ENCODE measurements around the gene KLHL22.

Gene KLHL22

DNA sequence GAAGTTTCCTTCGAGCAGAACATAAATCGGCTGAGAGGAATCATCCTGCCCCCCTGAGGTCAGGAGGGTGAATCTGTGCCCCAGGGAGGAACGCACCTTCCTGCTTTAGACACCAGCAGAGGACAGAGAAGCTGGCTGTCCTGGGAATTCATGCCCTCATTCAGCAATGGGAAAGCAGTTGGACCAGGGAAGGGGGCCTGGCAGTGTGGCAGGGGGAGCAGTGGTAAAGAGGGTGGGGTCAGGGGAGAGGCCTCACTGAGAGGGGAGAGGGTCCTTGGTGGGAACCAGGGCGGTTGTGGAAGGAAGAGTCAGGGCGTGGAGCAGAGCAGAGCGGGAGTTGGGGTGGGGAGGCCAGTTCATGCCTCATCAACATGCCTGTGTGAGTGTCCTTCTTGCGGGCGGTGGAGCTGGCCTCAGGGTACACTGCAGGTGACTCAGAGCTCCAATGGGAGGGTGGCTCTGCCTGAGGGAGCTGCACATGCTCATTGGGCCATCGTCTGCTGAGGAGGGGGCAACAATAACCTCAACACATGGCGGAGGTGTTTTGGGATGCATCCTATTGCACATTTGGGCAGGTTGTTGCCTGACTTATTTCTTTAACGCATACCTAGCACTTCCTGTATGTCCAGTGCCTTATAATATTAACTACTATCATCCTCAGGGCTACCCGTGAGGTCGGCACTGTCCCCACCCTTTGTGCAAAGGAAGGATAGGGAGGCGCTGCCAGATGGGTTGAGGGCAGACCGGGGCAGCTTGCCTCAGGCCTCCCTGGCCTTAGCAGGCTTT is 35.0 kb upstream of the KLHL22 start:
- POLR2A ChIA-PET (ENCODE audit: low non-redundant PET) = no interaction called here
- peak; percentile 86 for DNase-seq (ENCODE audit: low spot score)
- peak overlapping the region; percentile 100 for H3K27ac ChIP-seq
- TF ChIP-seq, protein P1, sequence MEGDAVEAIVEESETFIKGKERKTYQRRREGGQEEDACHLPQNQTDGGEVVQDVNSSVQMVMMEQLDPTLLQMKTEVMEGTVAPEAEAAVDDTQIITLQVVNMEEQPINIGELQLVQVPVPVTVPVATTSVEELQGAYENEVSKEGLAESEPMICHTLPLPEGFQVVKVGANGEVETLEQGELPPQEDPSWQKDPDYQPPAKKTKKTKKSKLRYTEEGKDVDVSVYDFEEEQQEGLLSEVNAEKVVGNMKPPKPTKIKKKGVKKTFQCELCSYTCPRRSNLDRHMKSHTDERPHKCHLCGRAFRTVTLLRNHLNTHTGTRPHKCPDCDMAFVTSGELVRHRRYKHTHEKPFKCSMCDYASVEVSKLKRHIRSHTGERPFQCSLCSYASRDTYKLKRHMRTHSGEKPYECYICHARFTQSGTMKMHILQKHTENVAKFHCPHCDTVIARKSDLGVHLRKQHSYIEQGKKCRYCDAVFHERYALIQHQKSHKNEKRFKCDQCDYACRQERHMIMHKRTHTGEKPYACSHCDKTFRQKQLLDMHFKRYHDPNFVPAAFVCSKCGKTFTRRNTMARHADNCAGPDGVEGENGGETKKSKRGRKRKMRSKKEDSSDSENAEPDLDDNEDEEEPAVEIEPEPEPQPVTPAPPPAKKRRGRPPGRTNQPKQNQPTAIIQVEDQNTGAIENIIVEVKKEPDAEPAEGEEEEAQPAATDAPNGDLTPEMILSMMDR (conservative IDR thresholded peaks at IDR 0.05; ENCODE audit: low read depth) = no peak; the same call in 1 of the 2 replicates
- CTCF ChIA-PET = no interaction called here

DNA sequence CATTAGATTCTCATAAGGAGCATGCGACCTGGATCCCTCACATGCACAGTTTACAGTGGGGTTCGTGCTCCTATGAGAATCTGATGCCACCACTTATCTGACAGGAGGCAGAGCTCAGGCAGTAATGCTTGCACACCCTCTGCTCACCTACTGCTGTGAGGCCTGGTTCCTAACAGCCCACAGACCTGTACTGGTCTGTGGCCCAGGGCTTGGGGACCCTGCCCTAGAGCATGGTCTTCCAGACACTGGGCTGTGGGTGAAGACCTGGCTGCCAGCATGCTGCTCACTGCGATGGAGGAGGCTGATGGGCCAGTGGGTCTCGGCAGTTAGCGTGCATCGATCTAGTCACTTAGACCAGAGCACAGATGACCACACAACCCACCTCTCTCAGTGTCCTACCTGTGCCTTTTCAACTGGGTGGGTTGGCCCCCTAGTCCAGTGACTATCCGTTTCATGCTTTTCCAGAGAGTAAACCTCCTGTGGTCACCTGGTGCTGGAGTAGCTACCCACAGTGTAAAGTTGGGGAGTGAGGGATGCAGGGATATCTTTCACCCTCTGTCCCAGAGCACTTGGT is 32.9 kb upstream of the KLHL22 start:
- peak overlapping the region; percentile 100 for H3K27ac ChIP-seq
- no peak for DNase-seq (ENCODE audit: low spot score)
- ChIA-PET CTCF (no interaction called here), POLR2A (ENCODE audit: low non-redundant PET) (no interaction called here)
- TF ChIP-seq, protein P1 (conservative IDR thresholded peaks at IDR 0.05; ENCODE audit: low read depth) = no peak

DNA sequence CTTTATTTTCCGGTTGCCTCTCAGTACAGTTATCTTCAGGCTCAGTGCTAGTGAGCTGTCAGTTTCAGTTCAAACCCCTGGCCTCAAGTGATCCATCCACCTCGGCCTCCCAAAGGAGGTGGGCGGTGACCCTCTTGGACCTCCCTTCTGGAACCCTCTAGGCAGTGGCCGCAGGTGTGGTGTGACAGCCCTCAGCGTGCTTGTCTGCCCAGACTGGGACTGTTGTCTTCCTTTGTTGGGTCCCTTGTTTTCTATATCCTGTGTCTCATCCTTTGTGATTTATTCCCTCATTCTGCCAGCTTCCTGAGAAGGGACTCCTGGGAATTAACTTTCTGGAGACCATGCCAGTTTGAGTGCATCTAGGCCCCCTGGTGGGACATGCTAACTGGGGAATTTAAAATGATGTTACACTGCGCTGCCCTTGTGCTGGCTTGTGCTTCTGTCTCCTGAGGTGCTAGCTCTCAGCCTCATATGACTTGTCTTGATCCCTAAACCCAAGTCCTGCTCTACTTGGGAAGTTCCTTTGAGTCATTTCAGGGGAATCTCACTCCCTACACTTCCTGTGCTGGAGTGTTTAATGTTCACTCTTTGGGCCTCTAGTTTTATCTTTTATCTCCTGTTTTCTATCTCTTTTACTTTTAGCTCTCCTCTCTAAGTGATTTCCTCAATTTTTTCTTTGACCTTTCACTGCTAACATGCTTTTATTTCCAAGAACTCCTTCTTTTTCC is 31.2 kb upstream of the KLHL22 start:
- CTCF ChIA-PET = no interaction called here
- DNase-seq (ENCODE audit: low spot score) = no peak
- peak overlapping the region; percentile 100 for H3K27ac ChIP-seq
- TF ChIP-seq, protein P1 (conservative IDR thresholded peaks at IDR 0.05; ENCODE audit: low read depth) = no peak
- POLR2A ChIA-PET (ENCODE audit: low non-redundant PET) = no interaction called here

DNA sequence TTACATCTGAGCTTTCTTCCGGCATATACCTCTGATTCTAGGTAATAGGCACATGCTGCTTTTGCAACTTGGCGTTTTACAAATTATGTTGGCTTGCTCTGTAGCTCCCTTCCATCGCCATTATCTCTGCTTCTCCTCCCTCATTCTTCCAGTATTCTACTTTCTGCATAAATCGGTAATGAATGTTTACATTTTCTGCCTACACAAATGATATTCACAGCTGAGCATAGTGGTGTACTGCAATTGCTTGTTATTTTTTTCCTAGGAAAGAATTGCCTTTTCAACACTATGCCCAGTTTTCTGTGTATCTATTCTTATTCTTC is 30.7 kb upstream of the KLHL22 start:
- H3K27ac ChIP-seq = peak overlapping the region; percentile 100
- POLR2A ChIA-PET (ENCODE audit: low non-redundant PET) = no interaction called here
- CTCF ChIA-PET = no interaction called here
- TF ChIP-seq, protein P1 (conservative IDR thresholded peaks at IDR 0.05; ENCODE audit: low read depth) = no peak
- no peak for DNase-seq (ENCODE audit: low spot score)

DNA sequence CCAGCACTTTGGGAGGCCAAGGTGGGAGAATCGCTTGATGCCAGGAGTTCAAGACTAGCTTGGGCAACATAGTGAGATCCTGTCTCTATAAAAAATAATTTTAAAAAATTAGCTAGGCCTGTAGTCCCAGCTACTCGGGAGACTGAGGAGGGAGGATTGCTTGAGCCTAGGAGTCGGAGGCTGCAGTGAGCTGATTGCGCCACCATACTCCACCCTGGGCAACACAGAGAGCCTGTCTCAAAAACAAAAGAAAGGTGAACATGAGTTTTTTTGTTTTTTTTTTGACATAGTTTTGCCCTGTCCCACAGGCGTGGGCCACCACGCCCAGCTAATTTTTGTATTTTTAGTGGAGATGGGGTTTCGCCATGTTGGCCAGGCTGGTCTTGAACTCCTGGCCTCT is 29.5 kb upstream of the KLHL22 start:
- H3K27ac ChIP-seq = peak overlapping the region; percentile 100
- CTCF ChIA-PET = no interaction called here
- DNase-seq (ENCODE audit: low spot score) = no peak
- TF ChIP-seq, protein P1 (conservative IDR thresholded peaks at IDR 0.05; ENCODE audit: low read depth) = no peak
- POLR2A ChIA-PET (ENCODE audit: low non-redundant PET) = no interaction called here

DNA sequence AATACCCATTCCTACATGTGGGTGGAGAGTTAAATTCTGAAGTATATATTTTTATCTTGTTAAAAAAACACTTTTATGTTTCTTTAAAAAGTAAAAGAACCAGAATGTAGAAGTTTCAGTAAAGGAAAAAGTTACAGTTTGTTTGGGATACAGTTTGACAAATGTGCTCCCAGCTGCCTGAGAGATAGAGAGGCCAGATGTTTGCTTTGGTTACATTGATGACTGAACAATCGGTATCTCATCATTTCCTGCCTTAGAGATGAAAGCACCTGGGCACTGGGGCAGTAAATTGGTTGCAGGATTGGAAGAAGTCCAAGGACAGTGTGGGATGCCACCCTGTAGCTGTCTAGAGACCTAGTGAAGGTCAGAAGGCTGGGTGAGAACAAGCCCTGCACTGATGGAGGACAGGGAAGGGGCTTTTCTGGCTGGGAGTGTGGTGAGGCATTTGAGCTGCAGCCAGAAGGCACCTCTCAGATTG is 28.4 kb upstream of the KLHL22 start:
- peak overlapping the region; percentile 100 for H3K27ac ChIP-seq
- TF ChIP-seq, protein P1 (conservative IDR thresholded peaks at IDR 0.05; ENCODE audit: low read depth) = no peak
- CTCF ChIA-PET = no interaction called here

More for the DNA sequence above, 28.4 kb upstream of the KLHL22 start:
- DNase-seq (ENCODE audit: low spot score) = no peak
- POLR2A ChIA-PET (ENCODE audit: low non-redundant PET) = no interaction called here

All from RWPE1 (cell line).